ENCODE measurements around the gene VIPAS39.

The VIPAS39 gene

DNA sequence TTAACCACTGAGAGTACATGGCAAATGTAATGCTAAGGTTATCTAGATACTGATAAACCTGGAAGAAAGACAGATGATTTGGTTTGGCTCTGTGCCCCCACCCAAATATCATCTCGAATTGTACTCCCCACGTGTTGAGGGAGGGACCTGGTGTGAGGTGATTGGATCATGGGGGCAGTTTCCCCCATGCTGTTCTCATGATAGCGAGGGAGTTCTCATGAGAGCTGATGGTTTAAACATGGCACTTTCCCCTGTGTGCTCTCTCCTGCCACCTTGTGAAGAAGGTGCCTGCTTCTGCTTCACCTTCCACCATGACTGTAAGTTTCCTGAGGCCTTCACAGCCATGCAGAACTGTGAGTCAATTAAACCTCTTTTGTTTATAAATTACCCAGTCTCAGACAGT lies 48.3 kb downstream of the VIPAS39 start:
- no peak overlapping the region for H3K9ac ChIP-seq (ENCODE audit: low read length)
- peak overlapping the region; percentile 27; the same call in 1 of the 2 replicates for H3K4me2 ChIP-seq (ENCODE audit: low read length)
- H4K20me1 ChIP-seq (ENCODE audit: insufficient read depth, low read length), result no peaks in the 10 kb centered on the region
- no peaks in the 10 kb centered on the region for H3K79me2 ChIP-seq (ENCODE audit: low read length)
- no peak overlapping the region for H3K4me3 ChIP-seq (ENCODE audit: low read length)
- no peaks in the 10 kb centered on the region for H3K36me3 ChIP-seq (replicated peaks; ENCODE audit: low read depth, low read length)
- TF ChIP-seq, protein P1, sequence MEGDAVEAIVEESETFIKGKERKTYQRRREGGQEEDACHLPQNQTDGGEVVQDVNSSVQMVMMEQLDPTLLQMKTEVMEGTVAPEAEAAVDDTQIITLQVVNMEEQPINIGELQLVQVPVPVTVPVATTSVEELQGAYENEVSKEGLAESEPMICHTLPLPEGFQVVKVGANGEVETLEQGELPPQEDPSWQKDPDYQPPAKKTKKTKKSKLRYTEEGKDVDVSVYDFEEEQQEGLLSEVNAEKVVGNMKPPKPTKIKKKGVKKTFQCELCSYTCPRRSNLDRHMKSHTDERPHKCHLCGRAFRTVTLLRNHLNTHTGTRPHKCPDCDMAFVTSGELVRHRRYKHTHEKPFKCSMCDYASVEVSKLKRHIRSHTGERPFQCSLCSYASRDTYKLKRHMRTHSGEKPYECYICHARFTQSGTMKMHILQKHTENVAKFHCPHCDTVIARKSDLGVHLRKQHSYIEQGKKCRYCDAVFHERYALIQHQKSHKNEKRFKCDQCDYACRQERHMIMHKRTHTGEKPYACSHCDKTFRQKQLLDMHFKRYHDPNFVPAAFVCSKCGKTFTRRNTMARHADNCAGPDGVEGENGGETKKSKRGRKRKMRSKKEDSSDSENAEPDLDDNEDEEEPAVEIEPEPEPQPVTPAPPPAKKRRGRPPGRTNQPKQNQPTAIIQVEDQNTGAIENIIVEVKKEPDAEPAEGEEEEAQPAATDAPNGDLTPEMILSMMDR (IDR thresholded peaks at IDR 0.05; ENCODE audit: low read depth, low read length), result peak; percentile 39; the same call in 1 of the 2 replicates
- TF ChIP-seq EZH2phosphoT487 (IDR thresholded peaks at IDR 0.05; ENCODE audit: low read depth), result no peak
- H3K27ac ChIP-seq (ENCODE audit: low read length), result no peak overlapping the region
- no peaks in the 10 kb centered on the region for H3K9me3 ChIP-seq (ENCODE audit: insufficient read depth, low read length)
- H3K4me1 ChIP-seq (ENCODE audit: low read length), result peaks cover 3% of the 10 kb centered on the region; the same call in 1 of the 2 replicates
- H3K27me3 ChIP-seq (ENCODE audit: low read depth, low read length), result no peaks in the 10 kb centered on the region
- peak overlapping the region; percentile 56; the same call in 1 of the 2 replicates for H2AFZ ChIP-seq (ENCODE audit: low read depth, low read length)

DNA sequence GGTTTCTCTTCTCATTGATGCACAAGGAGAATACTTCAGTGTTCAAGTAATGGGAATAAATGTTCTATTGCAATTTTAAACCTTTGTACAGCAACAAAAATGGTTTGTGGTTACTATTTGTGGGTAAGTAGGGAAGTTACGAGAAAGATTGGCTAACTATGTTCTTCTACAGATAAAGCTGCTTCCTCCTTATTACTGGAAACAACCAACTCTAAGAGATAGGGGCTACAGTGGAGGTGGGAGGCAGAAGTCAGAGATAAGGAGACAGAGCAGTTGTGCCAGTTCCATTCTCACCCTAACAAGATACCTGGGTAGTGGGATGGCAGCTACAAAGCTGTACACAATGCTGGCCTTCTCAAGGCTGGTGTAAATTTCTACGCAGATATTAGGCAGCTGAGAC lies 50.2 kb downstream of the VIPAS39 start:
- Histone ChIP-seq H3K9me3 (ENCODE audit: insufficient read depth, low read length) (no peaks in the 10 kb centered on the region), H3K79me2 (ENCODE audit: low read length) (no peaks in the 10 kb centered on the region), H2AFZ (ENCODE audit: low read depth, low read length) (no peak overlapping the region), H3K4me3 (ENCODE audit: low read length) (no peak overlapping the region), H4K20me1 (ENCODE audit: insufficient read depth, low read length) (no peaks in the 10 kb centered on the region), H3K36me3 (replicated peaks; ENCODE audit: low read depth, low read length) (no peaks in the 10 kb centered on the region), H3K9ac (ENCODE audit: low read length) (no peak overlapping the region), H3K4me2 (ENCODE audit: low read length) (no peak overlapping the region), H3K27ac (ENCODE audit: low read length) (no peak overlapping the region), H3K4me1 (ENCODE audit: low read length) (peaks cover 3% of the 10 kb centered on the region; the same call in 1 of the 2 replicates), H3K27me3 (ENCODE audit: low read depth, low read length) (no peaks in the 10 kb centered on the region)
- TF ChIP-seq, protein P1 (IDR thresholded peaks at IDR 0.05; ENCODE audit: low read depth, low read length), result no peak
- no peak for TF ChIP-seq EZH2phosphoT487 (IDR thresholded peaks at IDR 0.05; ENCODE audit: low read depth)

DNA sequence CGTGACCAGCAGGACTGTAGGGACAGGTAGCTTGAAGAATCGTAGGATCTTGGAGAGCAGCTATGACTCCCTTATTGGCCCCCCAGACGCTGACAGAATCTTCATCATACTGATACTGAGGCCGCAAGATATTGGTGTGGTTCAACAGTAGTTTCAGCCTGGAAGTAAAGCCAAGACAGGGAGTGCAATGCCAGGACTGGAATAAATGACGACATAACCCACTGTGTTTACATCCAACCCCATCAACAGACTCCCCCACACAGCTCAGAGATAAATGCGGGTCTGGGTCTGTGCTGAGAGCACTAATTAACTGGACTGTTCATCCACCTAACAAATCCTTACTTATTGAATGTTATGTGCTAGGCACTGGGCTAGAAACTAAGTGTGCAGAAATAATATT lies 50.7 kb downstream of the VIPAS39 start:
- H3K4me3 ChIP-seq (ENCODE audit: low read length), result no peak overlapping the region
- H2AFZ ChIP-seq (ENCODE audit: low read depth, low read length), result no peak overlapping the region
- H4K20me1 ChIP-seq (ENCODE audit: insufficient read depth, low read length), result no peaks in the 10 kb centered on the region
- H3K4me2 ChIP-seq (ENCODE audit: low read length), result no peak overlapping the region
- no peaks in the 10 kb centered on the region for H3K36me3 ChIP-seq (replicated peaks; ENCODE audit: low read depth, low read length)
- no peaks in the 10 kb centered on the region for H3K9me3 ChIP-seq (ENCODE audit: insufficient read depth, low read length)
- TF ChIP-seq, protein P1 (IDR thresholded peaks at IDR 0.05; ENCODE audit: low read depth, low read length), result no peak
- no peaks in the 10 kb centered on the region for H3K79me2 ChIP-seq (ENCODE audit: low read length)
- no peak overlapping the region for H3K9ac ChIP-seq (ENCODE audit: low read length)
- H3K27me3 ChIP-seq (ENCODE audit: low read depth, low read length), result no peaks in the 10 kb centered on the region
- H3K27ac ChIP-seq (ENCODE audit: low read length), result no peak overlapping the region
- H3K4me1 ChIP-seq (ENCODE audit: low read length), result peaks cover 3% of the 10 kb centered on the region; the same call in 1 of the 2 replicates

DNA sequence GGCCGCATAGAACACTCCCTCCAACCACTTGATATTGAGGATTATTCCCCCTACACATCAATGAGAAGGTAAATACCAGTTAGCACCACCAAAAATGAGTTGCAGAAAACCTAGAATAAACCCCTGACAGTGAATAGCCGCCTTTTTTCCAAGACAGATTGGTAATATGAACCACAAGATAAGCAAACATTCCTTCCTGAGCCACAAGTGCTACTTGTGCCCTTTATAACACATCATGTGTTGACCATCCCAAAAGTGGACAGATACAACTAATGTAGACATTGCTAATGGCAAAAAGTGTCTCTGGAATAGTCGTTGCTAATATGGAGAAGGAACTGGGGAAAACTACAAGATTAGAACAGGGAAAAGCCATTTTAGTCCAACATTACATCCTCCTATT lies 51.3 kb downstream of the VIPAS39 start:
- TF ChIP-seq EZH2phosphoT487 (IDR thresholded peaks at IDR 0.05; ENCODE audit: low read depth), result no peak
- TF ChIP-seq, protein P1 (IDR thresholded peaks at IDR 0.05; ENCODE audit: low read depth, low read length), result no peak
- H3K79me2 ChIP-seq (ENCODE audit: low read length), result no peaks in the 10 kb centered on the region
- no peaks in the 10 kb centered on the region for H3K27me3 ChIP-seq (ENCODE audit: low read depth, low read length)
- no peaks in the 10 kb centered on the region for H3K9me3 ChIP-seq (ENCODE audit: insufficient read depth, low read length)
- H3K9ac ChIP-seq (ENCODE audit: low read length), result no peak overlapping the region
- no peaks in the 10 kb centered on the region for H3K36me3 ChIP-seq (replicated peaks; ENCODE audit: low read depth, low read length)
- H3K4me2 ChIP-seq (ENCODE audit: low read length), result no peak overlapping the region
- no peaks in the 10 kb centered on the region for H4K20me1 ChIP-seq (ENCODE audit: insufficient read depth, low read length)
- no peak overlapping the region for H2AFZ ChIP-seq (ENCODE audit: low read depth, low read length)
- peaks cover 3% of the 10 kb centered on the region; the same call in 1 of the 2 replicates for H3K4me1 ChIP-seq (ENCODE audit: low read length)
- H3K27ac ChIP-seq (ENCODE audit: low read length), result no peak overlapping the region
- no peak overlapping the region for H3K4me3 ChIP-seq (ENCODE audit: low read length)

Data from OCI-LY3 (cell line).